K562 (cell line): Measurements from ENCODE around the gene FMO5. TPM values are rescaled to one million over a fixed set of nuclear protein-coding genes. Genes with fewer than 3 reads are reported as not detected.

Experiments used
- ARHGAP35 ChIP-seq: fragments of 450-650 bp; IDR thresholded peaks from 2 replicates; pipeline ENCODE4 v1.6.1; 2018; ENCODE audit not compliant: partially characterized antibody
- CBX2 ChIP-seq: fragments of 200-600 bp; sonication (generic); IDR thresholded peaks from one replicate; pipeline ENCODE4 v1.6.1; 2012; ENCODE audit warnings: mild to moderate bottlenecking, low read length, inconsistent platforms; ENCODE audit not compliant: insufficient read depth, poor library complexity, severe bottlenecking
- CEBPZ ChIP-seq: fragments of 150-350 bp; IDR thresholded peaks from 2 replicates; pipeline ENCODE4 v1.6.1; 2014; ENCODE audit warnings: low read depth, mild to moderate bottlenecking, low read length, borderline replicate concordance
- DDX20 ChIP-seq: fragments of 450-650 bp; IDR thresholded peaks from 2 replicates; pipeline ENCODE4 v1.6.1; 2016; ENCODE audit warnings: missing genetic modification characterization, low read depth, mild to moderate bottlenecking, missing compliant biosample characterization, moderate library complexity
- ELF2 ChIP-seq: fragments of 250-450 bp; sonication (Bioruptor Pico); IDR thresholded peaks from 2 replicates; pipeline ENCODE4 v1.5.0; 2021; ENCODE audit warnings: mild to moderate bottlenecking
- HDAC3 ChIP-seq: fragments of 450-650 bp; IDR thresholded peaks from 2 replicates; pipeline ENCODE4 v1.6.1; 2018; ENCODE audit warnings: borderline replicate concordance, mild to moderate bottlenecking, moderate library complexity; ENCODE audit not compliant: partially characterized antibody
- HEY1 ChIP-seq: fragments of 250-450 bp; sonication (Bioruptor Pico); IDR thresholded peaks from 2 replicates; pipeline ENCODE4 v1.5.0; 2020; ENCODE audit warnings: mild to moderate bottlenecking, moderate library complexity, borderline replicate concordance
- KAT7 ChIP-seq: sonication (generic); formaldehyde crosslinking; IDR thresholded peaks from 2 replicates; pipeline ENCODE4 v1.8.0; 2022; ENCODE audit warnings: missing genetic modification reagents, mild to moderate bottlenecking, borderline replicate concordance
- KLF16 ChIP-seq: IDR thresholded peaks from 2 replicates; pipeline ENCODE4 v1.6.1; 2016; ENCODE audit warnings: antibody characterized with exemption
- KLF6 ChIP-seq: fragments of 250-450 bp; sonication (Bioruptor Pico); IDR thresholded peaks from 2 replicates; pipeline ENCODE4 v1.4.0; 2020; ENCODE audit warnings: mild to moderate bottlenecking, moderate library complexity, borderline replicate concordance
- MCM3 ChIP-seq: fragments of 450-650 bp; IDR thresholded peaks from 2 replicates; pipeline ENCODE4 v1.6.1; 2016
- SLC30A9 ChIP-seq: fragments of 250-450 bp; sonication (Bioruptor Pico); IDR thresholded peaks from 2 replicates; pipeline ENCODE4 v1.8.0; 2022; ENCODE audit warnings: mild to moderate bottlenecking, moderate library complexity
- THRB ChIP-seq: fragments of 450-650 bp; formaldehyde crosslinking; conservative IDR thresholded peaks from 2 replicates; pipeline ENCODE4 v1.4.0; 2022; ENCODE audit warnings: mild to moderate bottlenecking, missing genetic modification characterization
- ZNF507 ChIP-seq: conservative IDR thresholded peaks from 2 replicates; pipeline ENCODE4 v1.6.1; 2017; ENCODE audit warnings: missing genetic modification characterization, missing compliant biosample characterization
- ZNF561 ChIP-seq: fragments of 450-650 bp; formaldehyde crosslinking; conservative IDR thresholded peaks from 2 replicates; pipeline ENCODE4 v1.4.0; 2020; ENCODE audit warnings: mild to moderate bottlenecking, moderate library complexity
- ZNF589 ChIP-seq: fragments of 200-800 bp; sonication (Bioruptor generic); IDR thresholded peaks from 2 replicates; pipeline ENCODE4 v1.6.1; 2016; ENCODE audit warnings: low read depth, missing genetic modification characterization, missing compliant biosample characterization
- ZNF699 ChIP-seq: fragments of 250-450 bp; sonication (Bioruptor Pico); IDR thresholded peaks from 2 replicates; pipeline ENCODE4 v1.8.0; 2021; ENCODE audit warnings: mild to moderate bottlenecking, moderate library complexity; ENCODE audit not compliant: insufficient replicate concordance
- ZNF830 ChIP-seq: fragments of 250-450 bp; sonication (Bioruptor Pico); IDR thresholded peaks from 2 replicates; pipeline ENCODE4 v1.5.0; 2021; ENCODE audit warnings: mild to moderate bottlenecking
- polyA plus RNA-seq, 8 experiments: library from polyadenylated mRNA; depleted of rRNA in 4 of 8; stranded (reverse) in 5 of 8; unstranded in 3 of 8; fragments of >200 nt; fragmentation: Nextera tagmentation in 2 of 8; fragmentation: Illumina TruSeq in 1 of 8; extraction: Ambion mirVana in 2 of 8; extraction: Trizol in 1 of 8; gene quantifications; 2 replicates each; pipeline versions ENCODE4 v1.2.1 to v1.2.3, GENCODE V29; 2011 to 2014; ENCODE audit warnings: inconsistent platforms in 1 of 8, missing spikeins in 1 of 8
- total RNA-seq, 7 experiments: library from RNA; depleted of rRNA in 6 of 7; stranded (reverse); fragments of >200 nt in 6 of 7; fragmentation: Illumina TruSeq in 2 of 7; extraction: Trizol in 2 of 7; gene quantifications; 2 replicates each; pipeline versions ENCODE4 v1.2.1 to v1.2.3, GENCODE V29; 2011 to 2021; ENCODE audit warnings: low replicate concordance in 1 of 7
- TF ChIP-seq, protein P1 (sequence below): sonication (generic); IDR thresholded peaks from 2 replicates; pipeline ENCODE4 v1.6.1; 2016
- TF ChIP-seq, protein P2 (sequence below): fragments of 450-650 bp; IDR thresholded peaks from 2 replicates; pipeline ENCODE4 v1.6.1; 2016

FMO5 gene
- total and polyA plus RNA-seq, 9 of the 15 experiments (the other 6 are each of a cell fraction or from before 2014, with no cell fraction given): 0.11 to 0.69 (median 0.19) TPM; not detected in 1

- TF ChIP-seq THRB (no peak), KLF6 (no peak; the same call in 1 of the 2 replicates), ZNF830 (CRISPR knock-in tag) (0 out of 2 replicates have a peak, but pooled peaks have one; percentile 58), SLC30A9 (no peak), ZNF589 (CRISPR knock-in tag) (peak; percentile 89), ZNF507 (tag) (no peak), CEBPZ (no peak), KLF16 (0 out of 2 replicates have a peak, but pooled peaks have one; percentile 48), HDAC3 (no peak), CBX2 (no peak), KAT7 (CRISPR knock-in tag) (no peak; the same call in 1 of the 2 replicates), ZNF699 (no peak), ZNF561 (CRISPR knock-in tag) (no peak), ELF2 (CRISPR knock-in tag) (no peak), HEY1 (CRISPR knock-in tag) (no peak), DDX20 (no peak), ARHGAP35 (no peak), MCM3 (no peak)
- TF ChIP-seq, protein P1, sequence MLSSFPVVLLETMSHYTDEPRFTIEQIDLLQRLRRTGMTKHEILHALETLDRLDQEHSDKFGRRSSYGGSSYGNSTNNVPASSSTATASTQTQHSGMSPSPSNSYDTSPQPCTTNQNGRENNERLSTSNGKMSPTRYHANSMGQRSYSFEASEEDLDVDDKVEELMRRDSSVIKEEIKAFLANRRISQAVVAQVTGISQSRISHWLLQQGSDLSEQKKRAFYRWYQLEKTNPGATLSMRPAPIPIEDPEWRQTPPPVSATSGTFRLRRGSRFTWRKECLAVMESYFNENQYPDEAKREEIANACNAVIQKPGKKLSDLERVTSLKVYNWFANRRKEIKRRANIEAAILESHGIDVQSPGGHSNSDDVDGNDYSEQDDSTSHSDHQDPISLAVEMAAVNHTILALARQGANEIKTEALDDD: no peak
- TF ChIP-seq, protein P2, sequence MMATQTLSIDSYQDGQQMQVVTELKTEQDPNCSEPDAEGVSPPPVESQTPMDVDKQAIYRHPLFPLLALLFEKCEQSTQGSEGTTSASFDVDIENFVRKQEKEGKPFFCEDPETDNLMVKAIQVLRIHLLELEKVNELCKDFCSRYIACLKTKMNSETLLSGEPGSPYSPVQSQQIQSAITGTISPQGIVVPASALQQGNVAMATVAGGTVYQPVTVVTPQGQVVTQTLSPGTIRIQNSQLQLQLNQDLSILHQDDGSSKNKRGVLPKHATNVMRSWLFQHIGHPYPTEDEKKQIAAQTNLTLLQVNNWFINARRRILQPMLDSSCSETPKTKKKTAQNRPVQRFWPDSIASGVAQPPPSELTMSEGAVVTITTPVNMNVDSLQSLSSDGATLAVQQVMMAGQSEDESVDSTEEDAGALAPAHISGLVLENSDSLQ: no peak
Observed at GRCh38 chr1:147172168-147173016, 52.7 kb downstream of the FMO5 start, which contains the start of gene PRKAB2 (continued).
